Kidney epithelial cell (primary cell): Measurements from ENCODE around the gene ERCC6L. TPM values are rescaled to one million over a fixed set of nuclear protein-coding genes. Genes with fewer than 3 reads are reported as not detected.

Experiments used
- DNase-seq: peaks from one replicate; pipeline ENCODE4 v3.0.0-alpha.2; 2010; ENCODE audit warnings: low read depth
- H3K27me3 ChIP-seq: 2 replicates; pipeline ENCODE4 v1.6.0; 2011; ENCODE audit warnings: low read length; ENCODE audit not compliant: control insufficient read depth, insufficient read depth
- H3K36me3 ChIP-seq: 2 replicates; pipeline ENCODE4 v1.5.1; 2011; ENCODE audit warnings: low read length; ENCODE audit not compliant: control insufficient read depth, insufficient read depth
- H3K4me3 ChIP-seq: 2 replicates; pipeline ENCODE4 v1.5.1; 2011; ENCODE audit warnings: low read depth, mild to moderate bottlenecking, control low read depth, low read length
- CTCF ChIP-seq: IDR thresholded peaks from 2 replicates; pipeline ENCODE4 v1.5.1; 2011; ENCODE audit warnings: mild to moderate bottlenecking, moderate library complexity, low read length, control low read depth, inconsistent platforms; ENCODE audit not compliant: insufficient read depth, poor library complexity, severe bottlenecking
- total RNA-seq: library from RNA; depleted of rRNA; stranded (reverse); fragments of >200 nt; gene quantifications from 2 replicates; pipeline ENCODE4 v1.2.3, GENCODE V29; 2015

The ERCC6L gene
- total RNA-seq, 1 donor from 2014 or later, result 0.92 TPM

- no peak overlapping the region for H3K4me3 ChIP-seq
- H3K36me3 ChIP-seq, result peaks cover 2% of the 10 kb centered on the region
- no peak for TF ChIP-seq CTCF
- H3K27me3 ChIP-seq, result peaks cover 4% of the 10 kb centered on the region
- no peak for DNase-seq
Observed at GRCh38 chrX:72273718-72274117, 34.9 kb upstream of the ERCC6L start.

- no peak for TF ChIP-seq CTCF
- DNase-seq, result peak; percentile 34
- Histone ChIP-seq H3K27me3 (no peaks in the 10 kb centered on the region), H3K4me3 (no peak overlapping the region), H3K36me3 (peaks cover 2% of the 10 kb centered on the region)
Observed at GRCh38 chrX:72272868-72273267, 34.0 kb upstream of the ERCC6L start.

GRCh38 chrX:72271812-72272211 lies 33.0 kb upstream of the ERCC6L start:
- Histone ChIP-seq H3K4me3 (no peak overlapping the region), H3K36me3 (peaks cover 2% of the 10 kb centered on the region), H3K27me3 (no peaks in the 10 kb centered on the region)
- no peak for TF ChIP-seq CTCF
- DNase-seq, result no peak

GRCh38 chrX:72271091-72271788 lies 32.4 kb upstream of the ERCC6L start:
- Histone ChIP-seq H3K27me3 (no peaks in the 10 kb centered on the region), H3K4me3 (no peak overlapping the region), H3K36me3 (peaks cover 2% of the 10 kb centered on the region)
- TF ChIP-seq CTCF, result no peak
- DNase-seq, result no peak

GRCh38 chrX:72270316-72270866 lies 31.6 kb upstream of the ERCC6L start:
- no peak for DNase-seq
- Histone ChIP-seq H3K4me3 (no peak overlapping the region), H3K36me3 (peaks cover 2% of the 10 kb centered on the region), H3K27me3 (no peaks in the 10 kb centered on the region)
- TF ChIP-seq CTCF, result no peak
